H9 (cell line): ENCODE data around the gene JAG1. TPM values are rescaled to one million over a fixed set of nuclear protein-coding genes. Genes with fewer than 3 reads are reported as not detected.

ENCODE experiments used
- DNase-seq: peaks from one replicate; pipeline ENCODE4 v3.0.0-alpha.2; 2017
- H2AFZ ChIP-seq: one replicate; pipeline ENCODE4 v1.6.1; 2013; ENCODE audit warnings: mild to moderate bottlenecking, low read length, control low read depth, moderate library complexity
- H2AK5ac ChIP-seq: 2 replicates; pipeline ENCODE4 v1.6.1; 2013; ENCODE audit warnings: low read length, control low read depth, mixed read lengths; ENCODE audit not compliant: insufficient read length
- H2BK120ac ChIP-seq: one replicate; pipeline ENCODE4 v1.6.1; 2013; ENCODE audit warnings: low read depth, mild to moderate bottlenecking, low read length, control low read depth, inconsistent platforms; ENCODE audit not compliant: poor library complexity, severe bottlenecking
- H2BK12ac ChIP-seq: 2 replicates; pipeline ENCODE4 v1.6.1; 2013; ENCODE audit warnings: low read length, control low read depth, mixed read lengths, low read depth; ENCODE audit not compliant: insufficient read length
- H2BK15ac ChIP-seq: 2 replicates; pipeline ENCODE4 v1.6.1; 2013; ENCODE audit warnings: low read depth, low read length, control low read depth
- H2BK20ac ChIP-seq: one replicate; pipeline ENCODE4 v1.6.1; 2013; ENCODE audit warnings: low read depth, mild to moderate bottlenecking, low read length, control low read depth, inconsistent platforms; ENCODE audit not compliant: poor library complexity, severe bottlenecking
- H2BK5ac ChIP-seq: 2 replicates; pipeline ENCODE4 v1.6.1; 2013; ENCODE audit warnings: low read length, control low read depth, mixed read lengths; ENCODE audit not compliant: insufficient read length
- H3K14ac ChIP-seq: 2 replicates; pipeline ENCODE4 v1.6.1; 2013; ENCODE audit warnings: low read length, control low read depth; ENCODE audit not compliant: insufficient read depth
- H3K18ac ChIP-seq: 2 replicates; pipeline ENCODE4 v1.6.1; 2013; ENCODE audit warnings: low read depth, mild to moderate bottlenecking, mixed read lengths, low read length, control low read depth; ENCODE audit not compliant: insufficient read length
- H3K23ac ChIP-seq: 2 replicates; pipeline ENCODE4 v1.6.1; 2013; ENCODE audit warnings: low read length, control low read depth, mixed read lengths, low read depth; ENCODE audit not compliant: insufficient read length
- H3K23me2 ChIP-seq: 2 replicates; pipeline ENCODE4 v1.6.1; 2013; ENCODE audit warnings: low read depth, mild to moderate bottlenecking, mixed read lengths, low read length, control low read depth; ENCODE audit not compliant: insufficient read length, poor library complexity, severe bottlenecking
- H3K27ac ChIP-seq: 2 replicates; pipeline ENCODE4 v1.5.1; 2013; ENCODE audit warnings: low read length, control low read depth, mixed read lengths, low read depth; ENCODE audit not compliant: insufficient read length
- H3K27me3 ChIP-seq: 2 replicates; pipeline ENCODE4 v1.6.1; 2013; ENCODE audit warnings: low read length, control low read depth, inconsistent platforms; ENCODE audit not compliant: insufficient read depth
- H3K4ac ChIP-seq: 2 replicates; pipeline ENCODE4 v1.6.1; 2013; ENCODE audit warnings: low read depth, mild to moderate bottlenecking, control low read depth, inconsistent platforms, low read length, moderate library complexity
- H3K4me1 ChIP-seq: 2 replicates; pipeline ENCODE4 v1.6.1; 2013; ENCODE audit warnings: low read length, control low read depth, inconsistent platforms; ENCODE audit not compliant: insufficient read depth
- H3K4me2 ChIP-seq: 2 replicates; pipeline ENCODE4 v1.6.1; 2013; ENCODE audit warnings: low read length, control low read depth, mixed read lengths; ENCODE audit not compliant: insufficient read length, insufficient read depth
- H3K56ac ChIP-seq: 2 replicates; pipeline ENCODE4 v1.6.1; 2013; ENCODE audit warnings: low read depth, mild to moderate bottlenecking, mixed read lengths, low read length, control low read depth; ENCODE audit not compliant: insufficient read length
- H3K79me1 ChIP-seq: 2 replicates; pipeline ENCODE4 v1.6.1; 2013; ENCODE audit warnings: low read depth, mild to moderate bottlenecking, moderate library complexity, low read length, control low read depth, inconsistent platforms; ENCODE audit not compliant: insufficient read depth, poor library complexity, severe bottlenecking
- H3K79me2 ChIP-seq: 2 replicates; pipeline ENCODE4 v1.6.1; 2013; ENCODE audit warnings: low read length, control low read depth, inconsistent platforms; ENCODE audit not compliant: insufficient read depth
- H3K9ac ChIP-seq: 2 replicates; pipeline ENCODE4 v1.6.1; 2013; ENCODE audit warnings: low read length, control low read depth, mixed read lengths; ENCODE audit not compliant: insufficient read length; ENCODE audit errors: extremely low read depth
- H3K9me3 ChIP-seq: one replicate; pipeline ENCODE4 v1.6.1; 2013; ENCODE audit warnings: low read depth, low read length, inconsistent platforms; ENCODE audit not compliant: control insufficient read depth
- H3T11ph ChIP-seq: one replicate; pipeline ENCODE4 v1.6.1; 2013; ENCODE audit warnings: mild to moderate bottlenecking, low read length, control low read depth, inconsistent platforms
- H4K20me1 ChIP-seq: one replicate; pipeline ENCODE4 v1.6.1; 2013; ENCODE audit not compliant: control insufficient read depth, insufficient read length, insufficient read depth
- H4K5ac ChIP-seq: 2 replicates; pipeline ENCODE4 v1.6.1; 2013; ENCODE audit warnings: low read depth, mild to moderate bottlenecking, mixed read lengths, low read length, control low read depth; ENCODE audit not compliant: insufficient read length
- H4K8ac ChIP-seq: replicated peaks from 2 replicates; pipeline ENCODE4 v1.6.1; 2013; ENCODE audit warnings: low read length, control low read depth, mixed read lengths, low read depth; ENCODE audit not compliant: insufficient read length
- H4K91ac ChIP-seq: 2 replicates; pipeline ENCODE4 v1.6.1; 2013; ENCODE audit warnings: low read depth, mild to moderate bottlenecking, moderate library complexity, mixed read lengths, low read length, control low read depth; ENCODE audit not compliant: insufficient read length
- H3K27ac Mint-ChIP-seq, 3 experiments: 2 replicates in 2 of 3; 3 replicates in 1 of 3; pipeline ENCODE4 v1.8.0; 2020 to 2021; ENCODE audit warnings: mixed read lengths in 3 of 3, mild to moderate bottlenecking in 1 of 3, moderate library complexity in 1 of 3
- H3K27me3 Mint-ChIP-seq: 2 replicates; pipeline ENCODE4 v1.8.0; 2021; ENCODE audit warnings: low read depth, mild to moderate bottlenecking, moderate library complexity, mixed read lengths
- H3K36me3 Mint-ChIP-seq, 3 experiments: 2 replicates in 2 of 3; 3 replicates in 1 of 3; pipeline ENCODE4 v1.8.0; 2020 to 2021; ENCODE audit warnings: low read depth in 3 of 3, mixed read lengths in 3 of 3; ENCODE audit not compliant: insufficient read depth in 1 of 3
- H3K4me1 Mint-ChIP-seq, 2 experiments: 2 replicates each; pipeline ENCODE4 v1.8.0; 2020; ENCODE audit warnings: mixed read lengths in 2 of 2
- H3K4me3 Mint-ChIP-seq, 2 experiments: 2 replicates in 1 of 2; 3 replicates in 1 of 2; pipeline ENCODE4 v1.8.0; 2020 to 2021; ENCODE audit warnings: mild to moderate bottlenecking in 2 of 2, mixed read lengths in 2 of 2, moderate library complexity in 1 of 2
- H3K9me3 Mint-ChIP-seq, 2 experiments: 2 replicates in 1 of 2; 3 replicates in 1 of 2; pipeline ENCODE4 v1.8.0; 2020; ENCODE audit warnings: mild to moderate bottlenecking in 2 of 2, mixed read lengths in 2 of 2, moderate library complexity in 1 of 2
- WGBS: extraction: QIAGEN DNeasy Blood & Tissue Kit; methylation state at CpG from one replicate; pipeline ENCODE4 v1.1.7; 2013; ENCODE audit warnings: missing lambda C conversion rate, low lambda C conversion rate, mixed read lengths; ENCODE audit not compliant: insufficient read length; ENCODE audit errors: extremely low coverage; 5-methylcytosine and 5-hydroxymethylcytosine counted together
- total RNA-seq: library from RNA; stranded (reverse); gene quantifications from 2 replicates; pipeline ENCODE4 v1.2.1, GENCODE V29; 2021
- TF ChIP-seq, protein P1 (sequence below): fragments of 200-600 bp; sonication (generic); conservative IDR thresholded peaks from 3 replicates; pipeline ENCODE4 v1.8.0; 2021; ENCODE audit warnings: antibody characterized with exemption, mild to moderate bottlenecking

JAG1 gene
- total RNA-seq, 1 experiment from 2014 or later, result 58.1 TPM

DNA sequence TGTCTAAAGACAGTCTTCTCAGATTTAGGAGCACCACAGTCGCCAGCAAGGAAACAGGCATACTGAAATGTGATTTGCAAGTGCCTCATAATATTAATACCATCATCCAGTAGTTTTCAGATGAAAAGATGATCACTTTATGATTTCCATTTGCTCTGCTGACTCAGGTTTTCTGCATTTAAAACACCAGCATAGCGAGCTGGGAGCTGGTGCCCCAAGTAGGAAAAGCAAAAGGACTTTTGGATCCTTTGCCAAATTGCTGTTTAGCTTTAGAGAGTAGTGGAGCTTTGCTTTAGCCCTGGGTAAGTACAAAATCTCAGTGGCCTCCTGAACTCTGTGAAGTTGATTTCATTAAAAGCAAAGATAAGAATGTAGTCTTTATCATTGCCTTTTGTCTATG lies 78.5 kb downstream of the JAG1 start:
- H3K4me3 Mint-ChIP-seq, result no peak overlapping the region
- Histone ChIP-seq H2BK5ac (no peak overlapping the region), H3K27me3 (no peaks in the 10 kb centered on the region), H4K5ac (no peak overlapping the region), H4K8ac (no peak overlapping the region), H3K9ac (no peak overlapping the region), H3K79me2 (no peaks in the 10 kb centered on the region), H2BK20ac (no peak overlapping the region), H4K91ac (no peak overlapping the region), H3K79me1 (no peaks in the 10 kb centered on the region), H2BK12ac (no peak overlapping the region), H3K56ac (no peak overlapping the region), H2AK5ac (no peak overlapping the region), H3K14ac (no peak overlapping the region), H3K23ac (no peak overlapping the region), H4K20me1 (no peaks in the 10 kb centered on the region), H2BK120ac (no peak overlapping the region), H2AFZ (no peak overlapping the region), H3K4me2 (no peak overlapping the region), H2BK15ac (no peak overlapping the region), H3K4ac (no peak overlapping the region), H3K9me3 (no peaks in the 10 kb centered on the region), H3K23me2 (no peaks in the 10 kb centered on the region), H3K18ac (no peak overlapping the region), H3T11ph (no peak overlapping the region), H3K4me1 (no peaks in the 10 kb centered on the region), H3K27ac (no peak overlapping the region)
- TF ChIP-seq, protein P1, sequence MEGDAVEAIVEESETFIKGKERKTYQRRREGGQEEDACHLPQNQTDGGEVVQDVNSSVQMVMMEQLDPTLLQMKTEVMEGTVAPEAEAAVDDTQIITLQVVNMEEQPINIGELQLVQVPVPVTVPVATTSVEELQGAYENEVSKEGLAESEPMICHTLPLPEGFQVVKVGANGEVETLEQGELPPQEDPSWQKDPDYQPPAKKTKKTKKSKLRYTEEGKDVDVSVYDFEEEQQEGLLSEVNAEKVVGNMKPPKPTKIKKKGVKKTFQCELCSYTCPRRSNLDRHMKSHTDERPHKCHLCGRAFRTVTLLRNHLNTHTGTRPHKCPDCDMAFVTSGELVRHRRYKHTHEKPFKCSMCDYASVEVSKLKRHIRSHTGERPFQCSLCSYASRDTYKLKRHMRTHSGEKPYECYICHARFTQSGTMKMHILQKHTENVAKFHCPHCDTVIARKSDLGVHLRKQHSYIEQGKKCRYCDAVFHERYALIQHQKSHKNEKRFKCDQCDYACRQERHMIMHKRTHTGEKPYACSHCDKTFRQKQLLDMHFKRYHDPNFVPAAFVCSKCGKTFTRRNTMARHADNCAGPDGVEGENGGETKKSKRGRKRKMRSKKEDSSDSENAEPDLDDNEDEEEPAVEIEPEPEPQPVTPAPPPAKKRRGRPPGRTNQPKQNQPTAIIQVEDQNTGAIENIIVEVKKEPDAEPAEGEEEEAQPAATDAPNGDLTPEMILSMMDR, result no peak
- no peaks in the 10 kb centered on the region for H3K27me3 Mint-ChIP-seq
- H3K27ac Mint-ChIP-seq, result no peak overlapping the region
- no CpG with 5 or more reads among the region's 2 CpGs for WGBS
- DNase-seq, result no peak
- no peaks in the 10 kb centered on the region; a peak in 1 of 7 replicates for H3K36me3 Mint-ChIP-seq
- no peaks in the 10 kb centered on the region for H3K9me3 Mint-ChIP-seq
- peaks cover 9 to 14% of the 10 kb centered on the region in 2 experiments; a peak in 3 of 4 replicates for H3K4me1 Mint-ChIP-seq
